K562 (cell line): ENCODE results near the gene TXNDC8. TPM values are rescaled to one million over a fixed set of nuclear protein-coding genes. Genes with fewer than 3 reads are reported as not detected.
A peak's percentile ranks its signal among the peaks of the same experiment; 100 is the strongest.

ENCODE experiments used
- ATAC-seq: fragments of 200-7000 bp; cut with Tn5 transposase; 3 replicates; pipeline ENCODE4 v1.9.1; 2020; ENCODE audit warnings: moderate library complexity
- BruUV-seq: library from RNA; stranded (reverse); fragments of 400-500 nt; replicated peaks from 2 replicates; lab custom pipeline; 2021; lab: Mats Ljungman, UMichigan
- CTCF ChIA-PET: fragments of 300-600 bp; formaldehyde crosslinking; extraction: SDS; loops from one replicate; lab custom pipeline; 2021; ENCODE audit warnings: low intra/inter-chr PET ratio; lab: Yijun Ruan, JAX
- POLR2A ChIA-PET: fragments of 300-600, 350-650 bp; sonication (Branson Sonifier 250); formaldehyde crosslinking; extraction: SDS; loops from one replicate; lab custom pipeline; 2021; ENCODE audit warnings: antibody characterized with exemption, inconsistent platforms; lab: Yijun Ruan, JAX
- DNase-seq, 4 experiments: peaks; one replicate each; pipeline versions ENCODE4 v3.0.0 to v3.0.0-alpha.2; 2011 to 2018; ENCODE audit warnings: low spot score in 3 of 4, mixed read lengths in 3 of 4; ENCODE audit errors: extremely low read depth in 1 of 4
- FAIRE-seq: peaks from 2 replicates; lab custom pipeline; 2011; peaks lifted over from hg19 to GRCh38; lab: Jason Lieb, UNC
- H2AFZ ChIP-seq: 2 replicates; pipeline ENCODE4 v1.6.0; 2011; ENCODE audit warnings: low read depth, low read length, control low read depth, inconsistent platforms
- H3K27ac ChIP-seq: fragments of 200-600 bp; 3 replicates; pipeline ENCODE4 v1.8.0; 2011; ENCODE audit warnings: low read depth, mild to moderate bottlenecking, control low read depth, inconsistent platforms, low read length, moderate library complexity, mixed read lengths; ENCODE audit errors: extremely low read depth
- H3K27me3 ChIP-seq, 2 experiments: fragments of 300-600 bp in 1 of 2; 2 replicates in 1 of 2; 3 replicates in 1 of 2; pipeline versions ENCODE4 v1.6.0 to v1.8.0; 2011; ENCODE audit warnings: inconsistent platforms in 2 of 2, low read length in 2 of 2, mild to moderate bottlenecking in 1 of 2, mixed read lengths in 1 of 2, moderate library complexity in 1 of 2; ENCODE audit not compliant: control insufficient read depth in 2 of 2, insufficient read depth in 2 of 2
- H3K36me3 ChIP-seq: fragments of 300-600 bp; 3 replicates; pipeline ENCODE4 v1.8.0; 2011; ENCODE audit warnings: mild to moderate bottlenecking, low read length, inconsistent platforms; ENCODE audit not compliant: control insufficient read depth, insufficient read depth
- H3K4me1 ChIP-seq, 2 experiments: fragments of 200-600 bp in 1 of 2; replicated peaks in 1 of 2; 2 replicates in 1 of 2; 3 replicates in 1 of 2; pipeline versions ENCODE4 v1.5.1 to v1.8.0; 2011; ENCODE audit warnings: inconsistent platforms in 2 of 2, low read length in 2 of 2, mild to moderate bottlenecking in 1 of 2, mixed read lengths in 1 of 2, moderate library complexity in 1 of 2; ENCODE audit not compliant: control insufficient read depth in 2 of 2, insufficient read depth in 2 of 2
- H3K4me2 ChIP-seq: 2 replicates; pipeline ENCODE4 v1.6.1; 2011; ENCODE audit warnings: low read length, control low read depth, inconsistent platforms, mixed read lengths; ENCODE audit not compliant: insufficient read depth
- H3K4me3 ChIP-seq: fragments of 200-600 bp; sonication (generic), shearing (Covaris generic); 2 replicates; pipeline ENCODE4 v1.5.1; 2016; ENCODE audit warnings: control low read depth, inconsistent platforms
- H3K79me2 ChIP-seq: fragments of 200-600 bp; 3 replicates; pipeline ENCODE4 v1.8.0; 2011; ENCODE audit warnings: low read length, inconsistent platforms; ENCODE audit not compliant: control insufficient read depth, insufficient read depth
- H3K9ac ChIP-seq, 2 experiments: 2 replicates each; pipeline versions ENCODE4 v1.6.0 to v1.6.1; 2011; ENCODE audit warnings: low read depth in 2 of 2, low read length in 2 of 2, control low read depth in 1 of 2, inconsistent platforms in 1 of 2, mild to moderate bottlenecking in 1 of 2, mixed read lengths in 1 of 2; ENCODE audit not compliant: insufficient read depth in 1 of 2
- H3K9me1 ChIP-seq: one replicate; pipeline ENCODE4 v1.6.0; 2011; ENCODE audit warnings: inconsistent platforms, mild to moderate bottlenecking, low read length, moderate library complexity; ENCODE audit not compliant: control insufficient read depth, insufficient read depth
- H3K9me3 ChIP-seq: replicated peaks from 2 replicates; pipeline ENCODE4 v1.5.1; 2011; ENCODE audit warnings: low read depth, low read length, inconsistent platforms; ENCODE audit not compliant: control insufficient read depth, insufficient read depth
- H4K20me1 ChIP-seq: replicated peaks from 2 replicates; pipeline ENCODE4 v1.6.1; 2011; ENCODE audit warnings: low read length, inconsistent platforms, mixed read lengths; ENCODE audit not compliant: control insufficient read depth, insufficient read depth
- EP400 ChIP-seq: fragments of 450-650 bp; IDR thresholded peaks from 2 replicates; pipeline ENCODE4 v1.6.1; 2017; ENCODE audit warnings: antibody characterized with exemption, mild to moderate bottlenecking, moderate library complexity
- ESRRA ChIP-seq: fragments of 450-650 bp; IDR thresholded peaks from 2 replicates; pipeline ENCODE4 v1.6.1; 2014; ENCODE audit warnings: low read depth, mild to moderate bottlenecking, moderate library complexity, borderline replicate concordance
- MCM5 ChIP-seq: fragments of 450-650 bp; IDR thresholded peaks from 2 replicates; pipeline ENCODE4 v1.6.1; 2016; ENCODE audit warnings: low read depth
- MLLT1 ChIP-seq, 2 experiments: fragments of 450-650 bp; IDR thresholded peaks; 2 replicates each; pipeline ENCODE4 v1.6.1; 2016
- NFIC ChIP-seq: fragments of 450-650 bp; IDR thresholded peaks from 2 replicates; pipeline ENCODE4 v1.6.1; 2017; ENCODE audit warnings: mild to moderate bottlenecking, inconsistent platforms
- NR2C1 ChIP-seq, 2 experiments: fragments of 450-650 bp; IDR thresholded peaks; 2 replicates each; pipeline ENCODE4 v1.6.1; 2017; ENCODE audit warnings: mild to moderate bottlenecking in 2 of 2, antibody characterized with exemption in 1 of 2, inconsistent platforms in 1 of 2, missing compliant biosample characterization in 1 of 2, missing genetic modification characterization in 1 of 2
- SUPT5H ChIP-seq: fragments of 450-650 bp; IDR thresholded peaks from 2 replicates; pipeline ENCODE4 v1.6.1; 2016
- ZNF212 ChIP-seq: fragments of 450-650 bp; formaldehyde crosslinking; IDR thresholded peaks from 2 replicates; pipeline ENCODE4 v1.4.0; 2020; ENCODE audit warnings: mild to moderate bottlenecking
- WGBS: fragments of 100-300 bp; shearing (Covaris generic); methylation state at CpG from one replicate; pipeline ENCODE4 v1.1.6; 2016; ENCODE audit warnings: low coverage, mixed read lengths; ENCODE audit not compliant: insufficient coverage; ENCODE audit errors: missing lambda C conversion rate; 5-methylcytosine and 5-hydroxymethylcytosine counted together
- in situ Hi-C: fragments of 300-500 bp; cut with MboI; formaldehyde crosslinking; loops from 4 replicates; pipeline ENCODE4 v1.15.0; 2018; ENCODE audit warnings: inconsistent platforms, mixed read lengths
- intact Hi-C: fragments of 100-400 bp; cut with micrococcal nuclease; formaldehyde crosslinking; loops from 2 replicates; pipeline ENCODE4 v1.14.2; 2022
- polyA plus RNA-seq, 8 experiments: library from polyadenylated mRNA; depleted of rRNA in 4 of 8; stranded (reverse) in 5 of 8; unstranded in 3 of 8; fragments of >200 nt; fragmentation: Nextera tagmentation in 2 of 8; fragmentation: Illumina TruSeq in 1 of 8; extraction: Ambion mirVana in 2 of 8; extraction: Trizol in 1 of 8; gene quantifications; 2 replicates each; pipeline versions ENCODE4 v1.2.1 to v1.2.3, GENCODE V29; 2011 to 2014; ENCODE audit warnings: inconsistent platforms in 1 of 8, missing spikeins in 1 of 8
- total RNA-seq, 7 experiments: library from RNA; depleted of rRNA in 6 of 7; stranded (reverse); fragments of >200 nt in 6 of 7; fragmentation: Illumina TruSeq in 2 of 7; extraction: Trizol in 2 of 7; gene quantifications; 2 replicates each; pipeline versions ENCODE4 v1.2.1 to v1.2.3, GENCODE V29; 2011 to 2021; ENCODE audit warnings: low replicate concordance in 1 of 7

The TXNDC8 gene
- total and polyA plus RNA-seq, 9 of the 15 experiments (the other 6 are each of a cell fraction or from before 2014, with no cell fraction given): not detected

- ATAC-seq (peak; percentile 23), DNase-seq (peak in 1 of 4 experiments; percentile 38), FAIRE-seq (no peak)
- CTCF ChIA-PET: no interaction called here
- Histone ChIP-seq H3K9me3 (no peaks in the 10 kb centered on the region), H3K79me2 (peaks cover 57% of the 10 kb centered on the region), H3K27me3 (no peaks in the 10 kb centered on the region), H4K20me1 (peaks cover 30% of the 10 kb centered on the region), H3K27ac (peak overlapping the region; percentile 97), H3K4me3 (peak overlapping the region; percentile 91), H2AFZ (peak overlapping the region; percentile 98), H3K9me1 (no peaks in the 10 kb centered on the region), H3K4me2 (peak overlapping the region; percentile 94), H3K9ac (peak overlapping the region; percentile 93 to 97), H3K4me1 (peaks cover 15 to 39% of the 10 kb centered on the region in 2 experiments), H3K36me3 (peaks cover 15% of the 10 kb centered on the region; the same call in 2 of the 3 replicates)
- intact Hi-C loops (loop anchor here (5.0 kb wide), 1 partner anchor 115 kb away; no protein-coding TSS in a partner anchor), in situ Hi-C loops (no loop called here)
- POLR2A ChIA-PET: interaction anchor here (0.5 to 6.3 kb wide), 18 partner anchors 9 to 1347 kb away, joined by 3 to 94 read pairs (median 4); partner anchors contain the start of gene ECPAS
- WGBS: 5% methylated on average over 14 of the region's 14 CpGs
- TSS peak; percentile 92 for BruUV-seq
- TF ChIP-seq NR2C1 (IDR thresholded peaks at IDR 0.05) (peak; percentile 79; the same call in 1 of the 2 replicates), NR2C1 (tag; IDR thresholded peaks at IDR 0.05) (0 out of 2 replicates have a peak, but pooled peaks have one; percentile 56), ESRRA (peak; percentile 99), ZNF212 (CRISPR knock-in tag) (no peak), MLLT1 (IDR thresholded peaks at IDR 0.05) (peak; percentile 48 to 68; a peak in 1 of 4 replicates), EP400 (peak; percentile 76), NFIC (no peak), SUPT5H (peak; percentile 62; the same call in 1 of the 2 replicates), MCM5 (no peak)
These were observed 80.4 kb downstream of the TXNDC8 start for GRCh38 chr9:110257097-110257841.
